Upper lobe of left lung (tissue), 6 donors: ENCODE measurements around the gene TNN. TPM values are rescaled to one million over a fixed set of nuclear protein-coding genes. Genes with fewer than 3 reads are reported as not detected.

Experiments used
- ATAC-seq, 2 donors: fragments of 200-7000 bp; cut with Tn5 transposase; one replicate each; pipeline ENCODE4 v1.9.1; 2022; ENCODE audit warnings: mild to moderate bottlenecking in 2 of 2, moderate library complexity in 2 of 2; ENCODE audit not compliant: low FRiP score in 2 of 2
- DNase-seq, 2 donors: peaks; one replicate each; pipeline ENCODE4 v3.0.0-alpha.2; 2019 to 2020
- H3K27ac ChIP-seq, 4 donors: fragments of 200-600 bp; sonication (generic); one replicate each; pipeline ENCODE4 v1.5.1; 2016 to 2019
- H3K27me3 ChIP-seq, 4 donors: fragments of 200-600 bp; sonication (generic); one replicate each; pipeline ENCODE4 v1.5.1; 2017 to 2019
- H3K36me3 ChIP-seq, 4 donors: fragments of 200-600 bp; sonication (generic); one replicate each; pipeline ENCODE4 v1.5.1; 2016 to 2019
- H3K4me1 ChIP-seq, 4 donors: fragments of 200-600 bp; sonication (generic); one replicate each; pipeline ENCODE4 v1.5.1; 2018 to 2019
- H3K4me3 ChIP-seq, 4 donors: fragments of 200-600 bp; sonication (generic); one replicate each; pipeline ENCODE4 v1.5.1; 2017 to 2019; ENCODE audit warnings: mild to moderate bottlenecking in 2 of 4, moderate library complexity in 1 of 4
- H3K9me3 ChIP-seq, 4 donors: fragments of 200-600 bp; sonication (generic); one replicate each; pipeline ENCODE4 v1.5.1; 2018 to 2019
- CTCF ChIP-seq, 6 experiments: fragments of 450-650 bp in 4 of 6; fragments of 200-600 bp in 2 of 6; sonication (generic) in 2 of 6; IDR thresholded peaks; one replicate each; pipeline ENCODE4 v1.5.1; 2016 to 2019; ENCODE audit warnings: antibody characterized with exemption in 6 of 6
- EP300 ChIP-seq, 4 donors: sonication (generic); formaldehyde crosslinking; IDR thresholded peaks; one replicate each; pipeline ENCODE4 v1.5.1; 2017; ENCODE audit warnings: antibody characterized with exemption in 4 of 4, control low read depth in 2 of 4
- POLR2A ChIP-seq, 4 donors: fragments of 450-650 bp; IDR thresholded peaks; one replicate each; pipeline ENCODE4 v1.5.1; 2016 to 2017; ENCODE audit warnings: antibody characterized with exemption in 4 of 4, mild to moderate bottlenecking in 2 of 4
- POLR2AphosphoS5 ChIP-seq, 2 donors: sonication (generic); formaldehyde crosslinking; IDR thresholded peaks; one replicate each; pipeline ENCODE4 v1.5.1; 2017; ENCODE audit warnings: antibody characterized with exemption in 2 of 2
- WGBS, 2 donors: methylation state at CpG; one replicate each; pipeline ENCODE4 v1.1.5; 2017 to 2018; 5-methylcytosine and 5-hydroxymethylcytosine counted together
- total RNA-seq, 6 donors: library from RNA; depleted of rRNA in 4 of 6; stranded (reverse); fragments of >200 nt in 4 of 6; gene quantifications; one replicate each; pipeline versions ENCODE4 v1.1.0 to v1.2.1, GENCODE V29; 2016 to 2021
- donor health status: DM: no; HTN: no; CAD: no; lungs with moderate emphysema.
- donor health status: DM: no; HTN: yes; CAD: no; lungs with severe emphysema.

Gene TNN
- total RNA-seq, 6 donors from 2014 or later: 0.14 to 1.0 (median 0.16) TPM; not detected in 2

- Histone ChIP-seq H3K36me3 (no peaks in the 10 kb centered on the region), H3K27me3 (no peaks in the 10 kb centered on the region), H3K4me3 (no peak overlapping the region), H3K27ac (no peak overlapping the region), H3K9me3 (no peaks in the 10 kb centered on the region), H3K4me1 (peaks cover 24 to 29% (median 25%) of the 10 kb centered on the region in 4 donors)
- TF ChIP-seq POLR2A (IDR thresholded peaks at IDR 0.05) (no peak), EP300 (IDR thresholded peaks at IDR 0.05) (no peak), POLR2AphosphoS5 (IDR thresholded peaks at IDR 0.05) (no peak), CTCF (IDR thresholded peaks at IDR 0.05) (no peak)
- 81 to 90% methylated on average over 6 of the region's 6 CpGs for WGBS, 2 donors
- DNase-seq (no peak), ATAC-seq (no peak)
Observed at GRCh38 chr1:175133673-175134435, 66.2 kb downstream of the TNN start.

- DNase-seq: no peak
- Histone ChIP-seq H3K4me3 (no peak overlapping the region), H3K4me1 (peaks cover 18 to 22% (median 22%) of the 10 kb centered on the region in 4 donors), H3K9me3 (no peaks in the 10 kb centered on the region), H3K27ac (no peak overlapping the region), H3K27me3 (no peaks in the 10 kb centered on the region), H3K36me3 (no peaks in the 10 kb centered on the region)
- no peak for TF ChIP-seq EP300 (IDR thresholded peaks at IDR 0.05)
- no peak for TF ChIP-seq CTCF (IDR thresholded peaks at IDR 0.05)
- no peak for TF ChIP-seq POLR2A (IDR thresholded peaks at IDR 0.05)
- TF ChIP-seq POLR2AphosphoS5 (IDR thresholded peaks at IDR 0.05): no peak
- ATAC-seq: no peak
- WGBS, 2 donors: 69 to 78% methylated on average over 1 of the region's 1 CpG
Observed at GRCh38 chr1:175134500-175134899, 66.9 kb downstream of the TNN start.

GRCh38 chr1:175136246-175136645, 68.6 kb downstream of the TNN start:
- no peaks in the 10 kb centered on the region for H3K9me3 ChIP-seq
- no peak overlapping the region for H3K4me3 ChIP-seq
- no peak for ATAC-seq
- DNase-seq: no peak
- no peak for TF ChIP-seq POLR2A (IDR thresholded peaks at IDR 0.05)
- TF ChIP-seq CTCF (IDR thresholded peaks at IDR 0.05): no peak
- no peak for TF ChIP-seq EP300 (IDR thresholded peaks at IDR 0.05)
- no peak for TF ChIP-seq POLR2AphosphoS5 (IDR thresholded peaks at IDR 0.05)
- H3K27me3 ChIP-seq: no peaks in the 10 kb centered on the region
- peaks cover under 1 to 15% (median 5%) of the 10 kb centered on the region in 4 donors for H3K4me1 ChIP-seq
- no peaks in the 10 kb centered on the region for H3K36me3 ChIP-seq
- 87 to 90% methylated on average over 3 of the region's 3 CpGs for WGBS, 2 donors
- H3K27ac ChIP-seq: no peak overlapping the region

GRCh38 chr1:175137369-175137768, 69.7 kb downstream of the TNN start:
- Histone ChIP-seq H3K4me3 (no peak overlapping the region), H3K27me3 (no peaks in the 10 kb centered on the region), H3K36me3 (no peaks in the 10 kb centered on the region), H3K27ac (no peak overlapping the region), H3K9me3 (no peaks in the 10 kb centered on the region), H3K4me1 (peaks cover 0 to 10% (median 4%) of the 10 kb centered on the region in 4 donors)
- DNase-seq (no peak), ATAC-seq (no peak)
- 72 to 88% methylated on average over 1 of the region's 1 CpG for WGBS, 2 donors
- TF ChIP-seq CTCF (IDR thresholded peaks at IDR 0.05) (no peak), EP300 (IDR thresholded peaks at IDR 0.05) (no peak), POLR2AphosphoS5 (IDR thresholded peaks at IDR 0.05) (no peak), POLR2A (IDR thresholded peaks at IDR 0.05) (no peak)

GRCh38 chr1:175138579-175138978, 70.9 kb downstream of the TNN start:
- H3K36me3 ChIP-seq: no peaks in the 10 kb centered on the region
- no peak overlapping the region for H3K4me3 ChIP-seq
- no peaks in the 10 kb centered on the region for H3K9me3 ChIP-seq
- H3K27me3 ChIP-seq: no peaks in the 10 kb centered on the region
- TF ChIP-seq EP300 (IDR thresholded peaks at IDR 0.05) (no peak), POLR2AphosphoS5 (IDR thresholded peaks at IDR 0.05) (no peak), CTCF (IDR thresholded peaks at IDR 0.05) (no peak), POLR2A (IDR thresholded peaks at IDR 0.05) (no peak)
- peaks cover 0 to 3% (median 0%) of the 10 kb centered on the region in 4 donors for H3K4me1 ChIP-seq
- WGBS, 2 donors: 52 to 53% methylated on average over 2 of the region's 2 CpGs
- no peak overlapping the region for H3K27ac ChIP-seq
- ATAC-seq (no peak), DNase-seq (no peak)
